DND-41 (cell line): Measurements from ENCODE around the gene CD300C.

Experiments
- CTCF ChIP-seq: IDR thresholded peaks from 2 replicates; pipeline ENCODE4 v1.5.1; 2012; ENCODE audit warnings: borderline replicate concordance, low read length, moderate library complexity, mild to moderate bottlenecking; ENCODE audit not compliant: poor library complexity, severe bottlenecking; ENCODE audit errors: extremely low read depth
- EZH2 ChIP-seq: IDR thresholded peaks from 3 replicates; pipeline ENCODE4 v1.6.1; 2012; ENCODE audit warnings: borderline replicate concordance, low read depth, mild to moderate bottlenecking, moderate library complexity, low read length, inconsistent platforms; ENCODE audit not compliant: severe bottlenecking

GRCh38 chr17:74536890-74537289 lies 9.0 kb downstream of the CD300C start:
- TF ChIP-seq CTCF, result no peak
- TF ChIP-seq EZH2, result no peak
